ENCODE data around the gene PTP4A2. TPM values are rescaled to one million over a fixed set of nuclear protein-coding genes. Genes with fewer than 3 reads are reported as not detected.
"Not testable (repeated sequence)": the region's sequence is repeated elsewhere in the genome, so short reads cannot be mapped to it uniquely, and the experiment has no call there.

The PTP4A2 gene
- total RNA-seq, 2 donors from 2014 or later = 409 to 770 TPM

- ATAC-seq (no peak), DNase-seq (ENCODE audit: low spot score) (no peak)
- Mint-ChIP-seq H3K36me3 (no peaks in the 10 kb centered on the region), H3K27ac (peak overlapping the region; percentile 2 to 96), H3K27me3 (no peaks in the 10 kb centered on the region), H3K4me3 (no peak overlapping the region), H3K9me3 (no peaks in the 10 kb centered on the region), H3K4me1 (ENCODE audit: low read depth in 2 of 2) (peaks cover 69 to 71% of the 10 kb centered on the region in 2 donors)
These were observed 21.6 kb upstream of the PTP4A2 start for GRCh38 chr1:31959521-31960340.

- H3K27me3 Mint-ChIP-seq = no peaks in the 10 kb centered on the region
- DNase-seq (ENCODE audit: low spot score) = peak; percentile 55
- H3K4me1 Mint-ChIP-seq (ENCODE audit: low read depth in 2 of 2) = peaks cover 67% of the 10 kb centered on the region in 2 donors
- H3K27ac Mint-ChIP-seq = peak overlapping the region; percentile 86 to 96
- H3K9me3 Mint-ChIP-seq = no peaks in the 10 kb centered on the region
- H3K36me3 Mint-ChIP-seq = no peaks in the 10 kb centered on the region
- peak in 1 of 2 donors; percentile 50 for ATAC-seq
- peak overlapping the region; percentile 82 for H3K4me3 Mint-ChIP-seq
These were observed 19.8 kb upstream of the PTP4A2 start for GRCh38 chr1:31957701-31958674.

GRCh38 chr1:31955917-31956736, 18.0 kb upstream of the PTP4A2 start:
- Mint-ChIP-seq H3K4me3 (peak overlapping the region; percentile 82), H3K27me3 (no peaks in the 10 kb centered on the region), H3K9me3 (no peaks in the 10 kb centered on the region), H3K4me1 (ENCODE audit: low read depth in 2 of 2) (peaks cover 69 to 71% of the 10 kb centered on the region in 2 donors), H3K27ac (peak overlapping the region; percentile 86 to 96), H3K36me3 (no peaks in the 10 kb centered on the region)
- DNase-seq (ENCODE audit: low spot score) (peak; percentile 95), ATAC-seq (peak; percentile 95 to 98)

- Mint-ChIP-seq H3K27ac (peak overlapping the region; percentile 86 to 96), H3K9me3 (no peaks in the 10 kb centered on the region), H3K4me3 (peak overlapping the region; percentile 72), H3K27me3 (no peaks in the 10 kb centered on the region), H3K4me1 (ENCODE audit: low read depth in 2 of 2) (peaks cover 61 to 64% of the 10 kb centered on the region in 2 donors), H3K36me3 (peaks cover 2% of the 10 kb centered on the region)
- peak; percentile 45 for DNase-seq (ENCODE audit: low spot score)
- ATAC-seq = peak in 1 of 2 donors; percentile 21
These were observed 16.6 kb upstream of the PTP4A2 start for GRCh38 chr1:31954607-31955283.

- Mint-ChIP-seq H3K27ac (peak overlapping the region; percentile 50 to 78), H3K9me3 (no peaks in the 10 kb centered on the region), H3K4me3 (peak overlapping the region; percentile 35), H3K27me3 (no peaks in the 10 kb centered on the region), H3K4me1 (ENCODE audit: low read depth in 2 of 2) (peaks cover 55% of the 10 kb centered on the region in 2 donors), H3K36me3 (peaks cover 6% of the 10 kb centered on the region)
- DNase-seq (ENCODE audit: low spot score) (peak; percentile 55), ATAC-seq (no peak)
These were observed 14.7 kb upstream of the PTP4A2 start for GRCh38 chr1:31952825-31953220.

- DNase-seq (ENCODE audit: low spot score) (no peak), ATAC-seq (no peak)
- H3K4me3 Mint-ChIP-seq = peak overlapping the region; percentile 7
- peaks cover 6% of the 10 kb centered on the region for H3K36me3 Mint-ChIP-seq
- no peaks in the 10 kb centered on the region for H3K9me3 Mint-ChIP-seq
- H3K27me3 Mint-ChIP-seq = no peaks in the 10 kb centered on the region
- H3K4me1 Mint-ChIP-seq (ENCODE audit: low read depth in 2 of 2) = peaks cover 54% of the 10 kb centered on the region in 2 donors
- peak overlapping the region; percentile 45 to 78 for H3K27ac Mint-ChIP-seq
These were observed 13.1 kb upstream of the PTP4A2 start for GRCh38 chr1:31951276-31951675.

GRCh38 chr1:31949862-31950261, 11.7 kb upstream of the PTP4A2 start:
- Mint-ChIP-seq H3K4me1 (ENCODE audit: low read depth in 2 of 2) (peaks cover 45% of the 10 kb centered on the region in 2 donors), H3K4me3 (peak overlapping the region; percentile 34), H3K27ac (peak overlapping the region; percentile 48 to 82), H3K36me3 (peaks cover 6% of the 10 kb centered on the region), H3K27me3 (no peaks in the 10 kb centered on the region), H3K9me3 (no peaks in the 10 kb centered on the region)
- ATAC-seq (peak; percentile 92), DNase-seq (ENCODE audit: low spot score) (peak; percentile 75)

- not testable (repeated sequence) for H3K27me3 Mint-ChIP-seq; H3K36me3 Mint-ChIP-seq; ATAC-seq; DNase-seq (ENCODE audit: low spot score); H3K9me3 Mint-ChIP-seq
- H3K4me3 Mint-ChIP-seq = peak overlapping the region; percentile 62
- H3K27ac Mint-ChIP-seq = peak overlapping the region; percentile 93 to 97
- H3K4me1 Mint-ChIP-seq (ENCODE audit: low read depth in 2 of 2) = peaks cover 41 to 53% of the 10 kb centered on the region in 2 donors
These were observed 7.5 kb upstream of the PTP4A2 start for GRCh38 chr1:31945677-31946076.

GRCh38 chr1:31944205-31945089, 6.3 kb upstream of the PTP4A2 start:
- peaks cover 1% of the 10 kb centered on the region for H3K36me3 Mint-ChIP-seq
- peak overlapping the region; percentile 85 for H3K4me3 Mint-ChIP-seq
- DNase-seq (ENCODE audit: low spot score) (peak; percentile 93), ATAC-seq (peak; percentile 82)
- peak overlapping the region; percentile 93 to 97 for H3K27ac Mint-ChIP-seq
- no peaks in the 10 kb centered on the region for H3K27me3 Mint-ChIP-seq
- H3K9me3 Mint-ChIP-seq = no peaks in the 10 kb centered on the region
- H3K4me1 Mint-ChIP-seq (ENCODE audit: low read depth in 2 of 2) = peaks cover 43 to 56% of the 10 kb centered on the region in 2 donors

GRCh38 chr1:31943546-31944184, 5.5 kb upstream of the PTP4A2 start:
- peak; percentile 62 to 66 for ATAC-seq
- Mint-ChIP-seq H3K27me3 (no peaks in the 10 kb centered on the region), H3K36me3 (no peaks in the 10 kb centered on the region), H3K27ac (peak overlapping the region; percentile 93 to 97), H3K4me1 (ENCODE audit: low read depth in 2 of 2) (peaks cover 47 to 62% of the 10 kb centered on the region in 2 donors), H3K4me3 (peak overlapping the region; percentile 85), H3K9me3 (no peaks in the 10 kb centered on the region)
- peak; percentile 79 for DNase-seq (ENCODE audit: low spot score)

- not testable (repeated sequence) for DNase-seq (ENCODE audit: low spot score); H3K9me3 Mint-ChIP-seq; H3K27me3 Mint-ChIP-seq; ATAC-seq; H3K36me3 Mint-ChIP-seq
- Mint-ChIP-seq H3K4me3 (peak overlapping the region; percentile 85), H3K27ac (peak overlapping the region; percentile 93 to 97), H3K4me1 (ENCODE audit: low read depth in 2 of 2) (peaks cover 50 to 64% of the 10 kb centered on the region in 2 donors)
These were observed 3.9 kb upstream of the PTP4A2 start for GRCh38 chr1:31942061-31942460.

All from natural killer cell treated with Interleukin-12 subunit alpha and Interleukin-12 subunit beta and Interleukin-15 and Interleukin-18, amount 100 ng/mL, for 72 hours (primary cell).